T-helper 2 cell (primary cell): ENCODE data around the gene EEA1.
A peak's percentile ranks its signal among the peaks of the same experiment; 100 is the strongest.

Experiments used
- DNase-seq, 5 experiments: peaks; one replicate each; pipeline versions ENCODE4 v3.0.0 to v3.0.0-alpha.2; 2012 to 2022

The EEA1 gene

DNA sequence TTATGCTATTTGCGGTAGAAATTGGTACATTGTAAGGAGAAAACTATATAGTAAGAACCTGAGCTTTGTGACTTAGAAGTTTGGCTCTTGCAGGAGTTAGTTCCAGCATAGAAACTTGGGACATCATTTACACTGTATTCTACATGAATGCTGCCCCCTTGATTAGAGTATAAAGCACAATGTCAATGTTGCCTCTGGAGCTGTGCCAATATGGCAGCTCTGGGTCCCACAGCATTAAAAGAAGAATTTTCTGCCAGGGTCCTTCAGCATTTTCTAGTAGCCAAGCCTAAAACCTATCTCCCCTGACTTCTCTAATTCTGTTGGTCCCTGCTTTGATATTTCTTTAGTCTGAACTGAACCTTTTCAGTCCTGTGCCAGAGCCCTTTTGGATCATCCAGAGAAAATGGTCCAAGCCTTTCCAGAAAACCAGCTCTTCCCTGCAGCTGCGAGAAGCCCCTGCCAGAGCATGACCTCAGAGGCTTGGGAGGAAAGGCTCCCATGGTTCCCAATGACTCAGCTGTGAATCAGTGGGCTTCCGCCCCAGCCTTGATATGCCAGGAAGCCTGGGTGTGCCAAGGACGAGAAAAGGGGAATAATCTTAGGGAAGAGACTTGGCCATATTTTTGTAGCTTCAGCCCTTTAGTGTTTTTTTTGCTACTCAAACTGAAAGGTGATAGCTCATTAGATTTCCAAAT, 183.1 kb downstream of the EEA1 start:
- DNase-seq: no peak

DNA sequence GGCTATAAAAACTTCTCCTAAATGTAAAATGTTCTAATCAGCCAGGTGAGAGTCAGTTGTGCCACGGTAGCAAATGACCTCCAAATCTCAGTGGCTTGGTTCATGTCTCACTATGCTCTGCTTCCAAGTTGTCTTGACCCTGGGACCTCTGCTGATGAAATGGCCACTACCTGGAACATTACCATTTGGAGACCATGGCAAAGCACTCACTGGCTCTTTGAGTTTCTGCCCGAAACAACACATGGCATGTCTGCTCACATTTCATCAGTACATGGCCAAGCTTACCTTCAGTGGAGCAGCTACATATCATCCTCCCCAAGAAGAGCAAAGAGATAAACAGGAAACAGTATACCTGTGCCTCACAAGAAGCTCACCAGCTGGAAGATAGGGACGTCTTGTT, 186.1 kb downstream of the EEA1 start:
- no peak for DNase-seq

DNA sequence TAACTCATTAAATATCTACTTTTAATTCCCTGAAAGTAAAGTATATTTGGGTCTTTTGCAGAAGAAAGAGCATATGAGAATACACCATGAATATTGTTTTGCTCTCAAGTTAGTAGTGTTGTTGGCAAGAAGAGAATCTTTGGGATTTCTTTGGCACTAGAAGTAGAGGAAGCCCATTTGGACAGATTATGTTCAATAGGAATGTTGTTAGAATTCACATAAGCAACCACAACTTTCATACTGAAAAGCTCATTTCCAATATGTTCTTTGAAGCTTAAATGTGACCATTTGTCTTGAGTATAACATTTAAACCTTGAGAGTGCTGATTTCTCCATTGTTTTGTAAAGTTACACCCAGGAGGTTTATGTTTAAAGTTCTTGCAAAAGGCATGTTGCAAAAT, 188.7 kb downstream of the EEA1 start:
- DNase-seq: no peak

GRCh38 chr12:92739113-92739512, 190.0 kb downstream of the EEA1 start:
- DNase-seq: no peak

DNA sequence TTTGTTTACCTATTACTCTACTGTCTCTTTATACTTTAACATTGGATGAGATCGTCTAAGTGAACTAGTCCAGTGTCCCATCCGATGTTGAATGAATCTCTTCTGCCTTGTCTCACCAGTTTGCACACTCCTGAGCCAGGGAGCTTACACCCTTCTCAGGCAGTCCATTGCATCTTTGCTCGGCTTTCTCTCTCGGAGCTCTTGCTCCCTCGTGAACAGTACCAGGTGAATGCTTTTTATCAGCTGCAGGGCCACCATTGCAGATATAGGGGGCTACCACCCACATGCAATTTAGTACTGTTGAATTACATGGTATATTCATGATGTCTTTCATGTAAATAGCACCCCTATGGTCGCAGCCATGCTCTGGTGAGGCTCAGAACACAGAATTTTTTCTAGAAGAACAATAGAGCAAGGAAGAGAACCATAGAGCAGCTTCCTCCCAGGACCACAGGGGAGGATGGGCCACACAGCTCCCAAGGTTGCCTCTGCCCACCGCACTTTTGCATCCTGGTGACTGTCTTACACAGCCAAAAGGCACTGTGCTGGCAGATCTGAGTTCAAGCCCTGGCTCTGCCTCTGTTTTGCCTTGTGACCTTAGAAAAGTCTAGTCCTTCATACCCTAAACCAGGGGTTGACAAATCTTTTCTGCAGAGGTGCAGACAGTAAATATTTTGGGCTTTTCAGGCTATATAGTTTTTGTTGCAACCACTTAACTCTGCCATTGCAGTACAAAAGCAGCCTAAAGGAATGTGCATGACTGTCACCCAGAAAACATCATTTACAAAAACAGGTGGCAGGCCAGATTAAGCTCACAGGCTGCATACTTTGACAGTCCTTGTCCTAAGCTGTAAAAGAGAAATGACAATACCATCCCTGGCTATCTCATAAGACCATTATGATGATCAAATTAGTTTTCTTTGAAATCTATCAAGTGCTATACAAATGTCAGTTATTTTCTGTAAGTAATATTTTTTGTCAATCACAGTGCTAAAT, 190.9 kb downstream of the EEA1 start:
- no peak for DNase-seq

GRCh38 chr12:92736605-92737004, 192.5 kb downstream of the EEA1 start:
- no peak for DNase-seq

- DNase-seq: no peak
Observed at GRCh38 chr12:92735131-92735721, 193.9 kb downstream of the EEA1 start.

DNA sequence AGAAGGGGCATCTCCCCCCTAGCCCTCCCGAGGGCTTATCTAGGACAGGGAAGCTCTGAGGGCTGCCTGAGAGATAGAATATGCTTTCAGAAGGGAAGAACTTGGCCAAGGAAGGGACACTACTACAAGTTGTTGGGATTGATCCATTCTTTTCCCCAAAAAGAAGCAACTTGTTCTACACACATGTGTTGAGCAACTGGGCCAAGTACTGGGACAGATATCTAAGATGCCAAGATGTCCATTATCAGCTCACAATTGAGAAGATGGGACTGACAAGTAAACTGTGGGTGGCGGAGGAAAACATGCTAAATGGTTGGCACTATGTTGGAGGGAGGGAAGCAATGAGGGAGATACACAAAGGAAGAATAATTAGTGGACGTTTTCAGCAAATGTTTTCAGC, 195.4 kb downstream of the EEA1 start:
- no peak for DNase-seq

- DNase-seq: no peak
Observed at GRCh38 chr12:92733181-92733580, 195.9 kb downstream of the EEA1 start.

DNA sequence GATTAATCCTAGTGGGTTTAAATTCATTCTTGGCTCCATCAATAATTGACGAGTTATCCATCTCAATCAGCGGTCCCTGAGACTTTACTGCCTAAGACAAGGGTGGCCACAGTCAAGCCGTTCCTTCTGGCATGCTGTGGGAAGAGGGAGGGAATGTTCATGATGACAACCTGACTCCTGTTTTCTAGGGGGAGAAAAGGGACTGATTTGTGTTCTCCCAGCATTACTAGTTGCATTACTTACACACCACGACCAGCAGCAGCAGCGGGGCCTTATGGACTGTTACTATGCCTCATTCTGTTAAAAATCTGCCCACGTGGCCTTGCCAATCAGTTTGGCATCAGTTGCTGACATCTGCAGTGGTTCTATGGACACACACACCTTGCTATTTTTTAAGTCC, 196.4 kb downstream of the EEA1 start:
- DNase-seq: no peak

DNA sequence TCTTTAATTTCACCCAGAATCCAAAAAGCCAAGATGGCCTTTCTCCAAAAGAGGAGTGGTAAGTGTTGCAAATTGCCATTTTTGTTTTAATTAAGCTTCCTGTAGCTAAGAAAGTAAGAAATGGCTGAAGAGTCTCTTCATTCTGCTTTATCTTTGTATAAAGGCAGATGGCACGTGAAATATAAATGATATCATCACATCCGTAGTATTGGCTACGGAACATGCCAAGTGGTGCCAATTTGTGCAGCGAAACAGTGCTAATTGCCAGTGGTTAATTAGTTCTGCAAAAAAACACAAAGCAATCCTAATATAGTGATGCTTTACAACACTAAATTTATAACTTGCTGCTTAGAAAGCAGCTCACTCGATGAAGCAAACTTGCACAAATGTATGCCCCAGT, 196.9 kb downstream of the EEA1 start:
- no peak for DNase-seq

GRCh38 chr12:92730758-92731157, 198.3 kb downstream of the EEA1 start:
- no peak for DNase-seq

- DNase-seq: no peak
Observed at GRCh38 chr12:92729773-92730305, 199.3 kb downstream of the EEA1 start.

GRCh38 chr12:92726850-92727249, 202.2 kb downstream of the EEA1 start:
- DNase-seq: peak in 1 of 5 experiments; percentile 16

GRCh38 chr12:92722897-92723296, 206.2 kb downstream of the EEA1 start:
- no peak for DNase-seq

DNA sequence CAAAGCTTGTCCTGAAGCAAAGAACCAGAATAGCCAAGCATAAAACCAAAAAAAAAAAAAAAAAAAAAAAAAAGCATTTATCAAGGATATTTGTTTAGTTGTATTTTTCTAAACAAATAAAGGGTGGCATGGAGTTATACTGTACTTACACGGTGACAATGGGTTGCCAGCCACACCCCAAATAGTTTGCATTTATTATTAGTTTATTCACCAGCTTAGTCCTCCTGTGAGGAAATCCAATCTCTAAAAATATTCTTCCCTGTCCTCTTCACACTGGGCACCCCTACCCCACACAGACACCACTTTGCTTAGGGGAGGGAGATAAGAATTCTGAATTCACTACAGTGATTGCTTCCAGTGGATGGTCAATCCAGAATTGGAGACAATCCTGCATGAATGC, 207.4 kb downstream of the EEA1 start:
- DNase-seq: no peak

GRCh38 chr12:92721130-92721529, 208.0 kb downstream of the EEA1 start:
- no peak for DNase-seq
